RKO (cell line): ENCODE measurements around the gene SRCIN1.
A peak's percentile ranks its signal among the peaks of the same experiment; 100 is the strongest.

Source experiments
- DNase-seq: peaks from one replicate; pipeline ENCODE4 v3.0.0-alpha.2; 2016; ENCODE audit warnings: low spot score

SRCIN1 gene

GRCh38 chr17:38600906-38601305 is 4.8 kb downstream of the SRCIN1 start:
- DNase-seq, result no peak

GRCh38 chr17:38600416-38600815 is 5.3 kb downstream of the SRCIN1 start:
- no peak for DNase-seq

GRCh38 chr17:38599398-38599856 is 6.3 kb downstream of the SRCIN1 start:
- no peak for DNase-seq

GRCh38 chr17:38598995-38599394 is 6.8 kb downstream of the SRCIN1 start:
- DNase-seq, result no peak

GRCh38 chr17:38598536-38598935 is 7.2 kb downstream of the SRCIN1 start:
- DNase-seq, result peak; percentile 71

- no peak for DNase-seq
Measured at GRCh38 chr17:38597375-38597774, 8.4 kb downstream of the SRCIN1 start.

GRCh38 chr17:38596651-38597050 is 9.1 kb downstream of the SRCIN1 start:
- no peak for DNase-seq

- DNase-seq, result no peak
Measured at GRCh38 chr17:38595892-38596291, 9.9 kb downstream of the SRCIN1 start.

- no peak for DNase-seq
Measured at GRCh38 chr17:38594152-38594551, 11.6 kb downstream of the SRCIN1 start.

GRCh38 chr17:38592487-38592886 is 13.3 kb downstream of the SRCIN1 start:
- DNase-seq, result no peak

- no peak for DNase-seq
Measured at GRCh38 chr17:38591759-38592241, 14.0 kb downstream of the SRCIN1 start.

GRCh38 chr17:38590988-38591758 is 14.6 kb downstream of the SRCIN1 start:
- no peak for DNase-seq

GRCh38 chr17:38589462-38590114 is 16.2 kb downstream of the SRCIN1 start:
- DNase-seq, result no peak

- DNase-seq, result no peak
Measured at GRCh38 chr17:38588788-38589174, 17.0 kb downstream of the SRCIN1 start.

GRCh38 chr17:38587947-38588787 is 17.6 kb downstream of the SRCIN1 start:
- DNase-seq, result no peak

- no peak for DNase-seq
Measured at GRCh38 chr17:38587203-38587602, 18.5 kb downstream of the SRCIN1 start.

GRCh38 chr17:38586788-38587187 is 19.0 kb downstream of the SRCIN1 start:
- DNase-seq, result no peak

- DNase-seq, result no peak
Measured at GRCh38 chr17:38585918-38586529, 19.7 kb downstream of the SRCIN1 start.

- no peak for DNase-seq
Measured at GRCh38 chr17:38585056-38585917, 20.5 kb downstream of the SRCIN1 start.

GRCh38 chr17:38584350-38584925 is 21.3 kb downstream of the SRCIN1 start:
- peak; percentile 75 for DNase-seq
